Mucosa of gallbladder (tissue), 1 donor: Measurements from ENCODE around the gene BSN. TPM values are rescaled to one million over a fixed set of nuclear protein-coding genes. Genes with fewer than 3 reads are reported as not detected.

ENCODE experiments used
- DNase-seq: peaks from one replicate; pipeline ENCODE4 v3.0.0-alpha.2; 2020; ENCODE audit warnings: low spot score
- total RNA-seq: library from RNA; stranded (reverse); gene quantifications from one replicate; pipeline ENCODE4 v1.2.1, GENCODE V29; 2021
- donor health status: DM: no; HTN: no; CAD: no.

BSN gene
- total RNA-seq, 1 donor from 2014 or later, result 0.81 TPM

GRCh38 chr3:49716169-49716568 lies 161.9 kb downstream of the BSN start:
- DNase-seq, result no peak

GRCh38 chr3:49716691-49717210 lies 162.5 kb downstream of the BSN start:
- no peak for DNase-seq

GRCh38 chr3:49717211-49717958 lies 163.1 kb downstream of the BSN start:
- DNase-seq, result no peak

GRCh38 chr3:49717959-49718857 lies 163.9 kb downstream of the BSN start:
- no peak for DNase-seq

GRCh38 chr3:49718858-49719213 lies 164.6 kb downstream of the BSN start:
- no peak for DNase-seq

GRCh38 chr3:49719214-49719884 lies 165.1 kb downstream of the BSN start, which contains the start of gene AMIGO3:
AMIGO3 (minus strand) TSS chr3:49719684; CDS start chr3:49719465, 219 bp downstream.
- peak; percentile 96 for DNase-seq

Other genes with a start within 250 kb of the BSN start
- gene USP4, start 214.4 kb upstream of the BSN start, total RNA-seq, result 60.5 TPM
- 296 TPM for gene GPX1, start 196.1 kb upstream of the BSN start, total RNA-seq
- 386 TPM for gene RHOA, start 142.5 kb upstream of the BSN start, total RNA-seq
- 57.6 TPM for gene TCTA, start 142.1 kb upstream of the BSN start, total RNA-seq
- 20.7 TPM for gene AMT, start 132.0 kb upstream of the BSN start, total RNA-seq
- gene NICN1, start 125.2 kb upstream of the BSN start, total RNA-seq, result 27.8 TPM
- 139 TPM for gene DAG1, start 84.2 kb upstream of the BSN start, total RNA-seq
- 128 TPM for gene APEH, start 119.9 kb downstream of the BSN start, total RNA-seq
- 45.5 TPM for gene MST1, start 135.0 kb downstream of the BSN start, total RNA-seq
- 55.6 TPM for gene RNF123, start 135.1 kb downstream of the BSN start, total RNA-seq
- 0.43 TPM for gene AMIGO3, start 165.2 kb downstream of the BSN start, total RNA-seq
- gene GMPPB, start 169.5 kb downstream of the BSN start, total RNA-seq, result 51.9 TPM
- 46.1 TPM for gene IP6K1, start 232.1 kb downstream of the BSN start, total RNA-seq
- 0.09 TPM for gene CDHR4, start 245.4 kb downstream of the BSN start, total RNA-seq
- gene INKA1, start 248.8 kb downstream of the BSN start, total RNA-seq, result 4.4 TPM